Esophagus mucosa (tissue), 1 donor: ENCODE measurements around the gene TAF11L2. TPM values are rescaled to one million over a fixed set of nuclear protein-coding genes. Genes with fewer than 3 reads are reported as not detected.
"Not testable (repeated sequence)": the region's sequence is repeated elsewhere in the genome, so short reads cannot be mapped to it uniquely, and the experiment has no call there.

Experiments used
- ATAC-seq: fragments of 200-7000 bp; cut with Tn5 transposase; one replicate; pipeline ENCODE4 v1.9.1; 2020
- total RNA-seq: library from RNA; stranded (reverse); gene quantifications from one replicate; pipeline ENCODE4 v1.2.4, GENCODE V29; 2023
- donor health status: DM: yes; HTN: yes; CAD: no.

TAF11L2 gene
- total RNA-seq: not detected

GRCh38 chr5:17497931-17498330, at the start of gene TAF11L2:
Gene TAF11L2 (plus strand): TSS chr5:17498231.
- ATAC-seq: not testable (repeated sequence)

- no peak for ATAC-seq
Observed at GRCh38 chr5:17448877-17449276, 49.2 kb upstream of the TAF11L2 start.

GRCh38 chr5:17452936-17453335, 45.1 kb upstream of the TAF11L2 start:
- no peak for ATAC-seq

- ATAC-seq: no peak
Observed at GRCh38 chr5:17455942-17456341, 42.1 kb upstream of the TAF11L2 start.

- no peak for ATAC-seq
Observed at GRCh38 chr5:17461793-17462192, 36.2 kb upstream of the TAF11L2 start.

GRCh38 chr5:17463653-17464052, 34.4 kb upstream of the TAF11L2 start:
- no peak for ATAC-seq

GRCh38 chr5:17470064-17470463, 28.0 kb upstream of the TAF11L2 start:
- no peak for ATAC-seq

- not testable (repeated sequence) for ATAC-seq
Observed at GRCh38 chr5:17475064-17475463, 23.0 kb upstream of the TAF11L2 start.

GRCh38 chr5:17477043-17477442, 21.0 kb upstream of the TAF11L2 start:
- no peak for ATAC-seq

GRCh38 chr5:17477573-17478265, 20.3 kb upstream of the TAF11L2 start:
- no peak for ATAC-seq

- ATAC-seq: no peak
Observed at GRCh38 chr5:17481378-17481777, 16.7 kb upstream of the TAF11L2 start.

GRCh38 chr5:17482790-17483189, 15.2 kb upstream of the TAF11L2 start:
- no peak for ATAC-seq

GRCh38 chr5:17486464-17487173, 11.4 kb upstream of the TAF11L2 start:
- not testable (repeated sequence) for ATAC-seq

GRCh38 chr5:17487174-17487512, 10.9 kb upstream of the TAF11L2 start:
- no peak for ATAC-seq

GRCh38 chr5:17491257-17491656, 6.8 kb upstream of the TAF11L2 start:
- not testable (repeated sequence) for ATAC-seq

- no peak for ATAC-seq
Observed at GRCh38 chr5:17492770-17493169, 5.3 kb upstream of the TAF11L2 start.

GRCh38 chr5:17497446-17497845, 585 bp upstream of the TAF11L2 start:
- ATAC-seq: no peak

- ATAC-seq: no peak
Observed at GRCh38 chr5:17511775-17512325, 13.8 kb downstream of the TAF11L2 start.

GRCh38 chr5:17517526-17517925, 19.5 kb downstream of the TAF11L2 start:
- not testable (repeated sequence) for ATAC-seq

GRCh38 chr5:17518067-17518466, 20.0 kb downstream of the TAF11L2 start, which contains the start of gene TAF11L3:
Gene TAF11L3 (plus strand): TSS chr5:17518367.
- not testable (repeated sequence) for ATAC-seq

GRCh38 chr5:17519508-17519907, 21.5 kb downstream of the TAF11L2 start:
- ATAC-seq: not testable (repeated sequence)

- ATAC-seq: not testable (repeated sequence)
Observed at GRCh38 chr5:17521501-17521900, 23.5 kb downstream of the TAF11L2 start, which contains the start of gene TAF11L4. Gene TAF11L4 (plus strand): TSS chr5:17521801.

- not testable (repeated sequence) for ATAC-seq
Observed at GRCh38 chr5:17524935-17525334, 26.9 kb downstream of the TAF11L2 start, which contains the start of gene TAF11L5. Gene TAF11L5 (plus strand): TSS chr5:17525235.

GRCh38 chr5:17526504-17526903, 28.5 kb downstream of the TAF11L2 start:
- not testable (repeated sequence) for ATAC-seq
